NCI-H446 treated with DMSO at 0.1 percent for 48 hours (cell line): Measurements from ENCODE around the gene GYS1.

Source experiments
- DNase-seq: peaks from one replicate; lab custom pipeline; 2025; lab: John Stamatoyannopoulos, UW

GYS1 gene

GRCh38 chr19:48963371-48964204, 29.5 kb downstream of the GYS1 start:
- DNase-seq: no peak

- DNase-seq: no peak
Observed at GRCh38 chr19:48962849-48963165, 30.3 kb downstream of the GYS1 start.

DNA sequence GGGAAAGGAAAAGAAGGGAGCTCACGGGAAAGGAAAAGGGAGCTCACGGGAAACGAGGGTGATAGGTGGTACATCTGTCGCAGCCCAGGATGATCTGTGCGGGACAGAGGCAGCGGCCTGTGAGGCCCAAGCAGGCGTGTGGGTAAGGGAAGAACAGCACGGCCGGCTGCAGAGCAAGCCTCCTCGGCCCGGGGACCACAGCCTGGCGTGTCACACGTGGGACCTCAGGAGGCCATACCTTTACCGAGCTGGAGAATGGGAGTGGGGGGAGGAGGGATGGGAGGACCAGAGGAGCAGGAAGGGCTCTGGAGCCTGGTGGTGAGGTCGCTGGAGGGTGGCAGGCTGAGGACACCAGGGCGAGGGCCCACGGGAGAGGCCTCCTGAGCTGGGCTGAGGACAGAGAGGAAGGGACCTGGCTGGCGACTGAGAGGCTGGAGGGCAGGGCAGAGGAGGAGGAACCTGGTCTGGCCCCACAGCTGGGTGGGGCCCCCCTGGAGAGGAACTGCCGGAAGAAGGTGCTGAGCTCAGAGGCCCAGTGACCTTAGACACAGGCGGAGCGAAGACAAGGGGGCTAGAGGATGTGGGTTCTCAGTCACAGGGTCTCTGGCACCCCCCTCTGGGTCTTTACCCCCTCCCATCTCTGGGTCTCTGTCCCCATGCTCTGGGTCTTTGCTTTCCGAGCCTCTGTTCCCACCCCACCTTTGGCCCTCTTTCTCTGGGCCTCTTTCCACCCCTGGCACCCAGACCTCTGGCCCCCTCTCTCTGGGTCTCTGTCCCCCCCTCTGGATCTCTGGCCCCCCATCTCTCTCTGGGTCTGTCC, 30.9 kb downstream of the GYS1 start:
- DNase-seq: no peak

GRCh38 chr19:48961673-48962028, 31.5 kb downstream of the GYS1 start:
- no peak for DNase-seq

- DNase-seq: no peak
Observed at GRCh38 chr19:48961051-48961649, 32.0 kb downstream of the GYS1 start.

- no peak for DNase-seq
Observed at GRCh38 chr19:48959341-48960239, 33.5 kb downstream of the GYS1 start.

GRCh38 chr19:48958006-48958405, 35.1 kb downstream of the GYS1 start:
- DNase-seq: no peak

GRCh38 chr19:48955308-48955958, 37.7 kb downstream of the GYS1 start:
- DNase-seq: no peak

DNA sequence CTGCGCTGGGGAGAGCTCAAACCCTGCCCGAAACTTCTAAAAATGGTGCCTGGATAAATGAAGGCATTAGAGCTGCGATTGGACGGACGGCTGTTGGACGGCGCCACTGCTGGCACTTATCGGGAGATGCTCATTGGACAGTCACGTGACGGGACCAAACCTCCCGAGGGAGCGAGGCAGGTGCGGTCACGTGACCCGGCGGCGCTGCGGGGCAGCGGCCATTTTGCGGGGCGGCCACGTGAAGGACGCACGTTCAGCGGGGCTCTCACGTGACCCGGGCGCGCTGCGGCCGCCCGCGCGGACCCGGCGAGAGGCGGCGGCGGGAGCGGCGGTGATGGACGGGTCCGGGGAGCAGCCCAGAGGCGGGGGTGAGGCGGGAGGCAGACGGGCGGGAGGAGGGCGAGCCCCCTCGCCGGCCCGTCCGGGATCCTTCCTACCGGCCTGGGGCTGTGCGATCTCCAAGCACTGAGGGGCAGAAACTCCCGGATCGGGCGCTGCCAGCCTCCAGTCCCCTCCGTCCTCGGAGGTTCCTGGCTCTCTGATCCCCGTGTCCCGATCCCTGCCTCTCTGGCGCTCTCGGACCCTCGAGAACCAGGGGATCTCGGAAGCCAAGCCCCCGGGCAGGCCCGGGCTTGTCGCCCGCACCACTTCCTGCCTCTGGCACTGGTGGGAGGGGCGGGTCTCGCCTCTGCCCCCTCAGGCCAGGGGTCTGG, 38.4 kb downstream of the GYS1 start, which contains the start of gene BAX:
BAX (plus strand) TSS at position 281 of the 713 bp plus-strand sequence; CDS start at position 335, 54 bp downstream.
- peak; percentile 96 for DNase-seq

DNA sequence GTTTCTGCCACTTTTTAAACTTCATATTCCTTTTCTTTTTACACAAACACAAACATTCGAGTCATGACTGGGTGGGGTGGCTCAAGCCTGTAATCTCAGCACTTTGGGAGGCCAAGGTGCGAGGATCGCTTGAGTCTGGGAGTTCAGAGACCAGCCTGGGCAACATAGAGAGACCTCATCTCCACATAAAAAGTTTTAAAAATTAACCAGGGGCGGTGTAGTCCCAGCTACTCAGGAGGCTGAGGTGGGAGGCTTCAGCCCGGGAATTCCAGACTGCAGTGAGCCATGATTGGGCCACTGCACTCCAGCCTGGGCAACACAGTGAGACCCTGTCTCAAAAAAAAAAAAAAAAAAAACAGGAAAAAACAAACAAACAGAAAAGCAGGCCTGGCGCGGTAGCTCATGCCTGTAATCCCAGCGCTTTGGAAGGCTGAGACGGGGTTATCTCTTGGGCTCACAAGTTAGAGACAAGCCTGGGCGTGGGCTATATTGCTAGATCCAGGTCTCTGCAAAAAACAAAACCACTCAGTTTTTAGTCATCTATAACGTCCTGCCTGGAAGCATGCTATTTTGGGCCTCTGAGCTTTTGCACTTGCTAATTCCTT, 39.0 kb downstream of the GYS1 start:
- DNase-seq: no peak

- no peak for DNase-seq
Observed at GRCh38 chr19:48953141-48953540, 40.0 kb downstream of the GYS1 start.

DNA sequence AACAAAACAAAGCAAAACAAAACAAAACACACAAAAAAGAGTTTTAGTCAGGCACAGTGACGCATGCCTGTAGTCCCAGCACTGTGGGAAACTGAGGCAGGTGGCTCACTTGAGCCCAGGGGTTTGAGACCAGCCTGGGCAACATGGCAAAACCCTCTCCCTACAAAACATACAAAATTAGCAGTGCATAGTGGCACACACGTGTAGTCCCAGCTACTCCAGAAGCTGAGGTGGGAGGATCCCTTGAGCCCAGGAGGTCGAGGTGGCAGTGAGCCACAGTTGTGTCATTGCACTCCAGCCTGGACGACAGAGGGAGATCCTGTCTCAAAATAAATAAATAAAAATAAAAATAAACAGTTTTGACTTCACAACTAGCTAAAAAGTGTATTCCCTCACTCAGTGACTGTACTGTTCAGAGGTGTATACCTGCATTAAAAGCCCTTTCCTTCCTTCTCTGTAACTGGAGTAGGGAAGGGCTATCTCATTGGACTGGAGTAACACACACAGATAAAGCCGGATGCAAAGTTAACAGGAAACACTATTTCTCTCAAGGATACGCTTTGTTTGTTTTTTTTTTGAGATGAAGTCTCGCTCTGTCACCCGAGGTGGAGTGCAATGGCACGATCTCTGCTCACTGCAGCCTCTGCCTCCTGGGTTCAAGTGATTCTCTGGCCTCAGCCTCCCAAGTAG, 42.1 kb downstream of the GYS1 start:
- DNase-seq: no peak

GRCh38 chr19:48950159-48950558, 43.0 kb downstream of the GYS1 start:
- DNase-seq: no peak

DNA sequence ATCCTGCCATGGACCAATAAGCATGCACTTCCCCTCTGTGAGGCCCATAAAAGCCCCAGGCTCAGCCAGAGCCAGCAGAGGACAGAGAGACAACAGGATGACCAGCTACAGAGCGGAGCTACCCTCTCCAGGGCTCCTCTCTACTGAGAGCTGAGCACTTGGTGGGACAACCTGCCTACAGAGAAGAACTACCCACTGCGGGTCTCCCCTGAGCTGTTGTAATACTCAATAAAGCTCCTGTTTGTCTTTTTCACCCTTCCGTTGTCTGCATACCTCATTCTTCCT, 45.9 kb downstream of the GYS1 start:
- DNase-seq: no peak

DNA sequence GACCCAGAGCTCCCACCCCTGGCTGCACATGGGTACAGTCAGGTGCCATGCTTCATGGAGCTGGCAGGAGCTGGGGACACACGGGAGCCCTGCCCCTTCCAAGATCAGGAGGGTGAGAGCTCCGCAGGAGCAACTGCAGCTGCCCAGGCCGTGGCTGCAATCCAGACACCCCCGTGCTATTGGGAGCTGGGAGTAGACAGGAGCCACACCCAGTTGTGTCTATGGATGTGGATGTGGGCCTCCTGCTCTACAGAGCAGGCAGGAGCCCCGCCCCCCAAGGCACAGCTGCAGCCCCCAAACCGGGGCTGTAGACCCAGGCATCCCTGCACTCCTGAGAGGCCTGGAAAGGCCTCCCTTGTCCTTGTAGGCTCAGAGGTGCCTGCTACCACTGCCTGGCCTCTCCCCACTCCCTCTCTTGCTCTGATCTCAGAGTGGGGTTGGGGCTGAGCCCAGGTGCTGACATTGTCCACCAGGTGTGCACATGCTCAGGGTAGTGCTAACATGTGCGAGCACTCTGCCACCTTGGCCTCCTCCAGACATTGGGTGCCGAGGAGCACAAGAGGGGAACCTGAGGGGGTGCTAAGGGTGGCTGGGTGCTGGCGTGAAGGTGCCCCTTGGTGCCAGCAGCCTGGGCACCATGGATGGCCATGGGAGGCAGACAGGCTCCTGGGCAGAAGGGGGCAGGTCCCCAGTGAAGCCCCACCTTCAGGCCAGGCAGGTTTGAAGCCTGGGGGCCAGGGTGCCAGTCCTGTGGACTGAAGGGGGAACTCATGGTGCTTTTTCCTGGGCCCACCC, 46.4 kb downstream of the GYS1 start:
- DNase-seq: no peak

GRCh38 chr19:48945817-48946216, 47.3 kb downstream of the GYS1 start:
- DNase-seq: no peak

GRCh38 chr19:48945415-48945814, 47.7 kb downstream of the GYS1 start:
- DNase-seq: no peak

- no peak for DNase-seq
Observed at GRCh38 chr19:48943081-48943480, 50.0 kb downstream of the GYS1 start.

DNA sequence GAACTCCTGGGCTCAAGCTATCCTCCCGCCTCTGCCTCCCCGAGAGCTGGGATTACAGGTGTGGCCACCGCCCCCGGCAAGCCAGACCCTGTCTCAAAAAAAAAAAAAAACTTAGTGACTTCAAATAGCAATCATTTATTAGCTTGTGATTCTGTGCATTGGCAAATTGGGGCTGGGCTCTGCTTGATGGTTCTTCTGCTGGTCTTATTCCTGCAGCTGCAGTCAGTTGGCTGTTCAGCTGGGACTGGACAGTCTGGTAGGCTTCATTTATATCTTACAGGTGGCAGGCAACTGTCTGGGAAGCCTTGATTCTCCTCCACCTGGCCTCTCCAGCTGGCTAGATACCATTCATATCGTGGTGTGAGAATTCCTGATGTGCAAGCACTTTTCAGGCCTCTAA, 52.2 kb downstream of the GYS1 start:
- no peak for DNase-seq
